ENCODE results near the gene ADSL.

ADSL gene

GRCh38 chr22:40322021-40322420, 24.3 kb upstream of the ADSL start:
- no peak overlapping the region for H3K27ac ChIP-seq

GRCh38 chr22:40322818-40323447, 23.4 kb upstream of the ADSL start:
- no peak for TF ChIP-seq CTCF (IDR thresholded peaks at IDR 0.05)
- no peak for TF ChIP-seq ZFX (IDR thresholded peaks at IDR 0.05; ENCODE audit: borderline replicate concordance)
- H3K27ac ChIP-seq = no peak overlapping the region

More at GRCh38 chr22:40322021-40322420, 24.3 kb upstream of the ADSL start:
- TF ChIP-seq ZFX (IDR thresholded peaks at IDR 0.05; ENCODE audit: borderline replicate concordance) (no peak), CTCF (IDR thresholded peaks at IDR 0.05) (no peak)

DNA sequence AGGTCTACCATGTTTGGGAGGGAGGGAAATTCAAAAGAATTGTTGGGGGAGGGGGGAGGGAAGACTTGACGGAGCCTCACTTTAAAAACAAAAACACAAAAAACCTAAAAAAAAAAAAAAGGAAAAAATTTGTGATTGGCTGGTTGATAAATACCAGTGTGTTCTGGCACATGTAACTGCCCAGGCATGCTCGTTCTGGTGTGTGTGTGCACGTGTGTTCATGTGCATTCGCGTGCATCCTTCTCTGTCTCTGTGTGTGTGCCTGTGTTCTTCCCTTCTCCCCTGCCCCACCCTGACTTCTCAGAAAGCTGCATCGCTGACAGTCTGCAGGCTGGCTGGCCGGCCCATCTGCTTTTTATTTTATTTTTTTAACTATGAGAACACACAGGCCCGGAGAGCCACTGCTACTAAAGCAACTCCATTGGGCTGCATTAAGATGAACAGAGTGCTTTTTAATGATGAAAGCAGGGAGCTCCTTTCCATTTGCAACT, 22.6 kb upstream of the ADSL start:
- H3K27ac ChIP-seq = no peak overlapping the region
- TF ChIP-seq ZFX (IDR thresholded peaks at IDR 0.05; ENCODE audit: borderline replicate concordance) (no peak), CTCF (IDR thresholded peaks at IDR 0.05) (no peak)

- TF ChIP-seq ZFX (IDR thresholded peaks at IDR 0.05; ENCODE audit: borderline replicate concordance) (no peak), CTCF (IDR thresholded peaks at IDR 0.05) (no peak)
Observed at GRCh38 chr22:40324468-40325305, 21.6 kb upstream of the ADSL start.

GRCh38 chr22:40325315-40325714, 21.0 kb upstream of the ADSL start:
- H3K27ac ChIP-seq = no peak overlapping the region
- TF ChIP-seq ZFX (IDR thresholded peaks at IDR 0.05; ENCODE audit: borderline replicate concordance) (no peak), CTCF (IDR thresholded peaks at IDR 0.05) (no peak)

More at GRCh38 chr22:40324468-40325305, 21.6 kb upstream of the ADSL start:
- no peak overlapping the region for H3K27ac ChIP-seq

GRCh38 chr22:40326905-40327735, 19.2 kb upstream of the ADSL start:
- H3K27ac ChIP-seq = no peak overlapping the region
- TF ChIP-seq CTCF (IDR thresholded peaks at IDR 0.05) (no peak), ZFX (IDR thresholded peaks at IDR 0.05; ENCODE audit: borderline replicate concordance) (no peak)

Data from 22Rv1 (cell line).